NCI-H146 treated with DMSO at 0.1 percent for 48 hours (cell line): ENCODE measurements around the gene GALK1.

Experiments used
- DNase-seq: peaks from one replicate; lab custom pipeline; 2025; ENCODE audit not compliant: unreplicated experiment; lab: John Stamatoyannopoulos, UW

GALK1 gene

DNA sequence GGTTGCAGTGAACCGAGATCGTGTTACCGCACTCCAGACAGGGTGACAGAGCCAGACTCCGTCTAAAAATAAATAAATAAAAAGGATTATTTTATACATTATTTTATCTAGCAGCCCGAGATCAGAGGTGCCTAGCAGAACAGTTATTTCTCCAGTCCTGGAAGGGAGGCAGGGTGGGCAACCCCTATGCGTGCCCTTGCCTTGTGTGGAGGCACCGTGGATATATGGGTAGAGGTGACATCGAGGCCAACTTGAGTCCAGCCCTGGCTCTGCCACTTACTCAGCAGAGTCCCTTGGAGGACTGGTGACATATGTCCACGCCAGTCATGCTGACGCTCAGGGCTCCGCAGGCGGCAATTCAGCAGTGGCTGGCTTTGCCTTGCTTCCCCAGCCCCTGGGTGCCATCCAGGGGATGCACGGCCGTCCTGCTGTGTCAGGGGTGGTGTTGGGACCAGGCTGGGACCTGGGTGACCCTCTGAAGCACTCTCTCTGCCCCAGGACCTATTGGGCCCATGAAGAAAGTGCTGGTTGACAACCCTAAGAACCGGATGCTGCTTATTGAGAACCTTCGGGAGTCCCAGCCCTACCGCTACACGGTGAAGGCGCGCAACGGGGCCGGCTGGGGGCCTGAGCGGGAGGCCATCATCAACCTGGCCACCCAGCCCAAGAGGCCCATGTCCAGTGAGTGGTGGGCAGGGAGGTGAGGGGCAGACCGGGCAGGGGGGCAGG is 13.2 kb downstream of the GALK1 start:
- DNase-seq = no peak

DNA sequence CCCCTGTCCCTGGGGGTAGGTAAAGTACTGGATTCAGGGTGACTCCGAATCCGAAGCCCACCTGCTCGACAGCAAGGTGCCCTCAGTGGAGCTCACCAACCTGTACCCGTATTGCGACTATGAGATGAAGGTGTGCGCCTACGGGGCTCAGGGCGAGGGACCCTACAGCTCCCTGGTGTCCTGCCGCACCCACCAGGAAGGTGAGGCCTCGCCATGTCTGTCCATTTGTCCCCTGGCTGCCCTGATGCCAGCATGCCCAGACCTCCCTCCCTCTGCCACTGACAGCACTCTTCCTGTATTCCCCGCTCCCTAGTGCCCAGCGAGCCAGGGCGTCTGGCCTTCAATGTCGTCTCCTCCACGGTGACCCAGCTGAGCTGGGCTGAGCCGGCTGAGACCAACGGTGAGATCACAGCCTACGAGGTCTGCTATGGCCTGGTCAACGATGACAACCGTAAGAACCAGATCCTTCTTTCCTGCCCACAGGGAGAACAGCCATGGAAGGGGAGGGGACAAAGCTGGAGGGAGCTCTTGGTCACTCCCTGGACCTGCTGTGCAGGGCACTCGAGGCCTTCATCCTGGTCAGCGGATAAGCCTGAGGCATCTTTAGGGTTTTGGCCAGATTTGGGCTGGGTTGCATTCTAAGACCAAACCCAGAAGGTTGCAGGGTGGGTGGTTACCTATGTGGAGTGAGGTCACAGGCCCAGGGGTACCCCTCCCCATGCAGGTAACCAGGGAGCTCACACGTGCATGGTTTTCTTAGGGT is 14.2 kb downstream of the GALK1 start:
- no peak for DNase-seq

DNA sequence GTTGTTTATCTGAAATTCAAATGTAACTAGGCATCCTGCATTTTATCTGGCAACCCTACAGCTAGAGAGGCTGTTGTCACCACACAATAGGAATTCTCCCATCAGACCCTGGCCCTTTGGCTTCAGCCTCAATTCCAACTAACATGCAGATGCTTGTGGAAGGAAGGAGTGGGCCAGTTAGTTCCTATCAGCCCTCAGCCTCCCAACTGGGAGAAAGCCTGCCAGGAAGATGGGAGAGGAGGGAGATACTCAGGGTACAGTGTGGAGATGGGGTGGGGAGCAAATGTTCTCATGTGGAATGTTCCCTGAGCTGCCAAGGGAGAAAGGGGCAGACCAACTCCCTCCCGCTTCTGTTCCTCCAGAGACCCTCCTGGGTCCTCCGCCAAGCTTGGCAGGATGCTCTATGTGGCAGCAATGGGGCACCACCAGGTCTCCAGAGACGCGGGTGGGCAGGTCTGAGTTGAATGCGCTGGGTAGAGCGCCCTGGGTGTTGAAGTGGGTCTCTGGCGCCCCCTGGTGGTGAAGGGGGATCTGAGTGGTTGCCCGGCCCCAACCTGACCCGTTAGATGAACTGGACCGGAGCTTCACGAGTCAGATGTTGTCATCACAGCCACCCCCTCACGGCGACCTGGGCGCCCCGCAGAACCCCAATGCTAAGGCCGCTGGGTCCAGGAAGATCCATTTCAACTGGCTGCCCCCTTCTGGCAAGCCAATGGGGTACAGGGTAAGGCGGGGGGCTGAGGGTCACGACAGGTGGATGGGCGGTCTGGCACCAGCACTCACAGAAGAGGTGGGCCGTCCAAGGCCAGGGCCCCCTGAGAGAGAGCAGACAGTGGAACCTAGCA is 15.2 kb downstream of the GALK1 start:
- DNase-seq = peak; percentile 48

DNA sequence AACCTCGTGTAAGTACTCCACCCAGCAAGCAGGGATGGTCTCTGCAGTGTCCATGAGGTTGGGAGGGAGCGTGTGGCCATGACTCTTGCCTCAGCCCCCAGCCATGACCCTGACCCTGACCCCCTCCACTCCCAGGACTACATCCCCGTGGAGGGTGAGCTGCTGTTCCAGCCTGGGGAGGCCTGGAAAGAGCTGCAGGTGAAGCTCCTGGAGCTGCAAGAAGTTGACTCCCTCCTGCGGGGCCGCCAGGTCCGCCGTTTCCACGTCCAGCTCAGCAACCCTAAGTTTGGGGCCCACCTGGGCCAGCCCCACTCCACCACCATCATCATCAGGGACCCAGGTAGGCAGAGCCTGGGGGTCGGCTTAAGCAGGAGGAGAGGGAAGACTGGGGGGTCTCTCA is 16.3 kb downstream of the GALK1 start:
- DNase-seq = no peak

DNA sequence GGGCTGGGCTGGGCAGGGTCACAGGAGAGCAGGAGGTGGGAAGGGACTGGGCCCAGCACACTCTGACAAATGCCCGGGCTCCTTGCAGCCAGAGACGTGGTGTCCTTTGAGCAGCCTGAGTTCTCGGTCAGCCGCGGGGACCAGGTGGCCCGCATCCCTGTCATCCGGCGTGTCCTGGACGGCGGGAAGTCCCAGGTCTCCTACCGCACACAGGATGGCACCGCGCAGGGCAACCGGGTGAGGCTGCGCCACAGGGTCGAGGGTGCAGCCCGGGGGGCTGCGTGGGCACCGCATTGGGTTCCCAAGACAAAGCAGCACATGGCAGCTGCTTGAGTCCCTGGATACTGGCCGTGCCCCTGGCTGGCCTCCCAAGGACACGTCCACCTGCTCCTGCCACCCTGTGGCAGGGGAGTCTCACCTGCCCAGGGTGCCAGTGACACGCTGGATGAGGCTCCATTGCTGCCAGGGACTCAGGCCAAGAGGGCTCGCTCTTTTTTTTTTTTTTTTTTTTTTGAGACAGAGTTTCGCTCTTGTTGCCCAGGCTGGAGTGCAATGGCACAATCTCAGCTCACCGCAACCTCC is 21.3 kb downstream of the GALK1 start:
- DNase-seq = no peak

DNA sequence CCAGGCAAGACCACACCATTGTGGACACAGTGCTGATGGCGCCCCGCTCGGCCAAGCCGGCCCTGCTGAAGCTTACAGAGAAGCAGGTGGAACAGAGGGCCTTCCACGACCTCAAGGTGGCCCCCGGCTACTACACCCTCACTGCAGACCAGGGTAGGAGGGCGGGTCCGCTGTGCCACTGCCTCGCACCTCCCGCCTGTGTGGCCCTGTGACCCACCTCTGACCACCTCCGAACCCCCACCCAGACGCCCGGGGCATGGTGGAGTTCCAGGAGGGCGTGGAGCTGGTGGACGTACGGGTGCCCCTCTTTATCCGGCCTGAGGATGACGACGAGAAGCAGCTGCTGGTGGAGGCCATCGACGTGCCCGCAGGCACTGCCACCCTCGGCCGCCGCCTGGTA is 22.7 kb downstream of the GALK1 start:
- DNase-seq = no peak

DNA sequence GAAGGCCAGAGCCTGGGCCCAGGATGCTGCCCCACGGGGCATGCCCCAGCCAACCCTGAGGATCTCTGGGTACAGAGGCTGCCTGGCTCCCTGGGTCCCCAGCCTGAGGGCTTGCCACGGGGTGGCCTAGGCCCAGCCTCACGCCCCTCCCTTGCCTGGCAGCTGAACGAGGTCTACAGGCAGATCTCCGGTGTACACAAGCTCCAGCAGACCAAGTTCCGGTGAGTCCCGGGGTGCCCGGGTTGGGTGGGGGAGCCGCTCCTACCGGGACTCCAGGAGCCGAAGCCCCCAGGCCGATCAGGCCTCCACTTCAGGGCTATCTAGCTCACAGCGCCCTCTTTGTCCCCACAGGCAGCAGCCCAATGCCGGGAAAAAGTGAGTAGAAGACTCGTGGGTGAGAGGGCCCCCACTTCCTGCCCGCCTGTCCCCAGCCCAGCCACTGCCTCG is 24.3 kb downstream of the GALK1 start:
- no peak for DNase-seq

DNA sequence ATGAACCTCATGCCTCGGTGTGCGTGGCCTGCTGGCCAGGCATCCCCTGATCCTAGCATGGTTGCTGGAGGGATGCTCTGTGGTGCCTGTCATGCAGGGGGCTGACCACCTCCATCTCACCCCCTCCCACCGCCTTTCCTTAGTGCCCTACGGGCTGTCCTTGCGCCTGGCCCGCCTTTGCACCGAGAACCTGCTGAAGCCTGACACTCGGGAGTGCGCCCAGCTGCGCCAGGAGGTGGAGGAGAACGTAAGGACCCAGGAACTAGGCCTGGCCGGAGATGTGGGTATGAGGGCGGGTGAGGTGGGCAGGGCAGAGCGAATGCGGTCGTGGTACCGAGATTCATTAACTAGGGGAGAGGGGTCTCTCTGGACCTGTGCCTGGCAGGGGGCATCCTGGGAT is 24.8 kb downstream of the GALK1 start:
- no peak for DNase-seq

DNA sequence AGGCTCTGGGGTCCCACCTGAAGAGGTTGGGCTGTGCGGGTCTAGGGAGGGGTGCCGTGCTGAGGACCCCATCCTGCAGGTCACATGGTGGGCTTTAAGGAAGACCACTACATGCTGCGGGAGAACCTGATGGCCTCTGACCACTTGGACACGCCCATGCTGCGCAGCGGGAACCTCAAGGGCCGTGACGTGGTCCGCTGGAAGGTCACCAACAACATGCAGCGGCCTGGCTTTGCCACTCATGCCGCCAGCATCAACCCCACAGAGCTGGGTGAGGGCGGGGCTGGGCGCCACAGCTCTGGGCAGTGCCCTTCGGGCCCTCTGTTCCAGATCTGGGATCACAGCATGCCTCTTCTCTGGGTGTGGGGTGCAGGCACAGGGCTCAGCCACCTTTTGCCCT is 25.2 kb downstream of the GALK1 start:
- DNase-seq = no peak

DNA sequence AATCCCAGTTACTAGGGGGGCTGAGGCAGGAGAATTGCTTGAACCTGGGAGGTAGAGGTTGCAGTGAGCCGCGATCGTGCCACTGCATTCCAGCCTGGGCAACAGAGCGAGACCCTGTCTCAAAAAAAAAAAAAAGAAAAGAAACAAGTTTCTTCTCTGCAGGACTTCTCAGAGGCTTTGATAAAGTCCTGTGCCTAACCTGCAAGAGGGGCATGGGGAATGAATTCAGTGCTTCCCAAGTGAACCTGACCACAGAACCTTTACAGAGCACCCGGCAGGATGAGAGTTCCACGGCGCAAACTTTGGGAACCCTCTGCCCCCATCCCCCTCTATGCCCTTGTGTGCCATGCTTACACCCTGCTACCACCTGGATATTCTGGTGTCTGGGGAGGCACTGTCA is 25.8 kb downstream of the GALK1 start:
- no peak for DNase-seq

DNA sequence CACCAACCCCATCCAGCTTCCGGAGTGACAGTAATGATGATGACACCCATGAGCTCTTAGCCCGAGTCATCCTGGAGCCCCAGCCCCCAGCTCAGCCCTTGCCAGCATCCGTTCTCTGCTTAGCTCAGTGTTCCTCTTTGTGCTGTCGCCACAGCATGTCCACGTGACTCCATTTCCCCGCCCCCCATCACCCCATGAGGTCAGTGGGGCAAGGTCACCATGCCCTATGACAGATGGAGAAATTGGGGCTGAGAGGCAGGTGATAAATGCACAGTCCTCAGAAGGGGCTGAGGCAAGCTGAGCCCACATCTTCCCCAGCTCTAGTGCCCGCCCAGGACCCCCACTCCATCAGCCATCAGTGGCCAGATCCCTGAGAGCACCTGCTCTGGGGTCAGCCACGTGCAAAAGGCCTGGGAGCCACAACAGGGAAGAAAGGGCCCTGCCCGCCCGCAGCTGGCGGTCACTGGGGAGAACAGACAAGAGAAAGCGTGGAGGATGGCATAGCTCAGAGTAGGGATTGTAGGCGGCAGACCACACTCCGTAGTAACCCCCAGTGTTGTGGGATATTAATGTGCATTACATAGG is 26.7 kb downstream of the GALK1 start:
- DNase-seq = no peak

DNA sequence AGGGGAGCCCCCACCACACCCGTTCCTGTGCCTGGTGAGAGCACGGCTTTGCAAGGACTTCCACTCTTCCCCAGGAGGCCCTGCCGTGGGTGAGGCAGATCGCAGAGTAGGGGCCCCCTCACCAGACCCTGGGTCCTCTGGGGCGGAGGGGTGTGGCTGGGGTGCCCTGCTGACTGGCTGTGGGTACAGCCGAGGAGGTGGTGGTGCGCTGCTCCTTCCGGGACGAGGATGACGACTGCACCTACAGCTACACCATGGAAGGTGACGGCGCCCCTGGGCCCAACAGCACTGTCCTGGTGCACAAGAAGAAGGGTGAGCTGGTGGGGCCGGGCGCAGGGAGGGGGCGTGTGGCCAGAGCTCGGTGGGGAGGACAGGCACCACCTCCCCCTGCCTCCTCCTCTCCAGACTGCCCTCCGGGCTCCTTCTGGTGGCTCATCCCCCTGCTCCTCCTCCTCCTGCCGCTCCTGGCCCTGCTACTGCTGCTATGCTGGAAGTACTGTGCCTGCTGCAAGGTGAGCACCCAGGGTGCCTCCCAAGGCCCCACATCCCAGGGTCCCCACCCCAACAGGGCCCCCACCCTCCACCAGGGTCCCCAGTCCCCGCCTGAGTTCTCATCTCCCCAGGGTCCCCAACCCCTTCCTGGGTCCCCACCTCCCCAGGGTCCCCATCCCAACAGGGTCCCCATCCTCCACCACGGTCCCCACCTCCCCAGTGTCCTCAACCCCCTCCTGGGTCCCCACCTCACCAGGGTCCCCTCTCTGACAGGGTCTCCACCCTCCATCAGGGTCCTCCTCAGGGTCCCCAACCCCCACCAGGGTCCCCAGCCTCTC is 27.6 kb downstream of the GALK1 start:
- no peak for DNase-seq

DNA sequence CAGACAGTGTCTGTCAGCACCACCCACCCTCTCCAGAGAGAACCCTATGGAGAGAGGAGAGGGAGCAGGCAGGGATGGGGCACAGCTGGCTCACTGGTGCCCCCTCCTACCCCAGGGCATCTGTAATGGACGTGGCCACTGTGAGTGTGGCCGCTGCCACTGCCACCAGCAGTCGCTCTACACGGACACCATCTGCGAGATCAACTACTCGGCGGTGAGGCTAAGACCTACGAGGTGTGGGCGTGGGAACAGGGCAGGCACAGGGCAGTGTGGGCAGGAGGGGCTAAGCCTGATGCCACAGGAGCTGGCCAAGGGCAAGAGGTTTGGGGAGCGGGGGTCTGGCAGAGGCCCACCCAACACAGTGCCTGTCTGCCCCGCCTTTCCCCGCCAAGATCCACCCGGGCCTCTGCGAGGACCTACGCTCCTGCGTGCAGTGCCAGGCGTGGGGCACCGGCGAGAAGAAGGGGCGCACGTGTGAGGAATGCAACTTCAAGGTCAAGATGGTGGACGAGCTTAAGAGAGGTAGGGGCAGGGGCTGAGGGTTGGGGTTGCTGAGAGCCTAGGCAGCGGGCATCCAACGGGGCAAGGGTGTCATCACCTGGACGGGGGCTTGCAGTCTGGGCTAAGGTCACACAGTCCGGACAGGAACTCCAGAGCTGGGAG is 28.7 kb downstream of the GALK1 start:
- DNase-seq = no peak

DNA sequence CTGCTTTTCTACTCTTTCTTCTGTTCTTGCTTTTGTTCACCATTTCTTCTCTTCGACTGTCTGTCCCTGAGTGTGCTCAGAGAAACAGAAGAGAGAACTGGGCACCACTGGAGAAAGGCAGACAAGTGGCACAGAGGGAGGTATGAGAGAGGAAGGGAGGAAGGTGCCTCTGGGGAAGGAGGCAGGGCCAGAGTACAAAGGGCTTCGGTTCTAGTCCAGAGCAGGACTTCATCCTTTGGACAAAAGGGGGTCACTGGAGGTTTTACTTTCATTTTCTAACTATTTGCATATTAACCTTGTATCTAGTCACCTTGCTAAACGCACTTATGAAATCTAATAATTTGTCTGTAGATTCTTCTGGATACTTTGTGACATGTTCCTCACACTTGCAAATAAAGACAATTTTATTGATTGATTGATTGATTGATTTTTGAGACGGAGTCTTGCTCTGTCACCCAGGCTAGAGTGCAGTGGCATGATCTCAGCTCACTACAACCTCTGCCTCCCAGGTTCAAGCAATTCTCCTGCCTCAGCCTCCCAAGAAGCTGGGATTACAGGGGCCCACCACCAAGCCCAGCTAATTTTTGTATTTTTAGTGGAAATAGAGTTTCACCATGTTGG is 30.2 kb downstream of the GALK1 start:
- no peak for DNase-seq

DNA sequence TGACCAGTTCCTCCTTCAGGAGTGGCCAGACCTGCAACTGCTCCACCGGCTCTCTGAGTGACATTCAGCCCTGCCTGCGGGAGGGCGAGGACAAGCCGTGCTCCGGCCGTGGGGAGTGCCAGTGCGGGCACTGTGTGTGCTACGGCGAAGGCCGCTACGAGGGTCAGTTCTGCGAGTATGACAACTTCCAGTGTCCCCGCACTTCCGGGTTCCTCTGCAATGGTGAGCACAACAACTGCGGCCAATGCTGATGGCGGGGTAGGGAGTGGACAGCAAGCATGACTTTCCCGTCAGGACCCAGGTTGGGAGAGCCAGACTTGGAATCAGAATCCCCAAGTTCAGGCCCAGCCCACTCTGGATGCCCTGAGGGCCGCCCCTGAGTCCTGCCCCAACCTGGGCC is 31.5 kb downstream of the GALK1 start:
- DNase-seq = no peak

DNA sequence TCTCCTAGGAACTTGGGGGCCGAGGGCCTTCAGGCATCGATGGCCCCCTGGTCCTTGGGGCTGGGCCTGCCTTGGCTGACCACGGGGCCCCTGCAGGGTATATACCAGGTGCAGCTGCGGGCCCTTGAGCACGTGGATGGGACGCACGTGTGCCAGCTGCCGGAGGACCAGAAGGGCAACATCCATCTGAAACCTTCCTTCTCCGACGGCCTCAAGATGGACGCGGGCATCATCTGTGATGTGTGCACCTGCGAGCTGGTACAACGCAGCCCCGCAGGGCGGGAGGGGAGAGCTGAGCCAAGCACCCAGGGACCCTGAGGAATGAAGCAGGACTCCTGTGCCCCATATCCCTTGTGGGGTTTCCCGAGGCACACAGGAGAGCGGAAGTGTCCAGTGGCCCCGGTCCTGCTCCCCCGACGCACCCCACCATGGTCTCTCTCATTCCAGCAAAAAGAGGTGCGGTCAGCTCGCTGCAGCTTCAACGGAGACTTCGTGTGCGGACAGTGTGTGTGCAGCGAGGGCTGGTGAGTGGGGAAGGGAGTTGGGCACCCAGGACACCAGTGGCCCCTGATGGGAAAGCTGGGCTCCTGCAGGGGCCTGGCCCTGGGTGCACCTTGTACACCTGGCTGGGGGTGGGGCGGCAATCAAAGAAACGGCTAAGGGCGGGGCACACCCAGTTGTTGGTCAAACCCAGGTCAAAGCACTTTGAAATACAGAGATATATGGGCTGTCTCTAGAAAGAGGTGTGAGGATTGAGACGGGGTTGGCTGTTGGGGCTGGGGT is 33.1 kb downstream of the GALK1 start:
- no peak for DNase-seq

DNA sequence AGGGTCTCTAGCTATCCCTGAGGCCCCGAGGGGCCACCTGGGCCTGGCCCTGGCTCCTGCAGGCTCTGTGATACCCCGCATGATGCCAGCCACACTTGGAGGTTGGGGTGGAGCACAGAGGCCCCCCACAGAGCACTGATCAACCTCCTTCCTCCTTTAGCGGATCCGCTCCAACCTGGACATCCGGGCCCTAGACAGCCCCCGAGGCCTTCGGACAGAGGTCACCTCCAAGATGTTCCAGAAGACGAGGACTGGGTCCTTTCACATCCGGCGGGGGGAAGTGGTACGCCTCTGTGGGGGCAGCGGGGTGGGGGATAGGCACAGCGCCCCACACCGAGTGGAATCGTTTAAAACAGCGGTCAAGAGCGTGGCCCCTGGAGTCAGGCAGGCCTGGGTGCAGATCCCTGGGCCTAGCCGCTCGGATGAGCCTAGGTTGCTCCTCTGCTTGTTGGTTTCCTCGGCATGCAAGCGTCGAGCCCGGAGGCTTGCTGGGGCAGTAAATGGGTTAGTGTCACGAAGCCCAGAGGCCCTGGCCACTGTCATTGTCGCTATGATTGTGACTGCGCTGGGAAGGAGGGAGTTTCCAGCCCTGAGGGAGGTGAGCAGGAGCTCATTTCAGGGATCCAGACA is 33.8 kb downstream of the GALK1 start:
- DNase-seq = no peak

DNA sequence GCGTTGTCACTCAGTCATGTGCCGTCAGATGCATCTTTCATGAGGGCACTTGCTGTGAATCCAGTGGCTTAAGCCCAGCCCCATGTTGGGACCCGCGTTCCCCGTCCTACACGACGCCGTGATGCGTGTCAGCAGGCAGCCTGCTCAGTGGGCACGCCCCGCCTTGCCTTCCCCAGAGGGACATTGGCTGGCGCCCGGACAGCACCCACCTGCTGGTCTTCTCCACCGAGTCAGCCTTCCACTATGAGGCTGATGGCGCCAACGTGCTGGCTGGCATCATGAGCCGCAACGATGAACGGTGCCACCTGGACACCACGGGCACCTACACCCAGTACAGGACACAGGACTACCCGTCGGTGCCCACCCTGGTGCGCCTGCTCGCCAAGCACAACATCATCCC is 34.9 kb downstream of the GALK1 start:
- no peak for DNase-seq
